GM19328 (cell line): ENCODE measurements around the gene PPFIBP1.
"Not testable (repeated sequence)": the region's sequence is repeated elsewhere in the genome, so short reads cannot be mapped to it uniquely, and the experiment has no call there.

Experiments
- ATAC-seq: cut with Tn5 transposase; IDR thresholded peaks from one replicate; pipeline ENCODE4 v1.9.1; 2021; ENCODE audit warnings: mild to moderate bottlenecking, moderate library complexity; ENCODE audit not compliant: unreplicated experiment

Gene PPFIBP1

GRCh38 chr12:27588776-27589175 is 64.8 kb downstream of the PPFIBP1 start:
- no peak for ATAC-seq

- no peak for ATAC-seq
Measured at GRCh38 chr12:27589419-27589818, 65.4 kb downstream of the PPFIBP1 start.

GRCh38 chr12:27591698-27592097 is 67.7 kb downstream of the PPFIBP1 start:
- not testable (repeated sequence) for ATAC-seq

GRCh38 chr12:27592548-27592947 is 68.5 kb downstream of the PPFIBP1 start:
- ATAC-seq, result no peak

GRCh38 chr12:27593266-27593665 is 69.3 kb downstream of the PPFIBP1 start:
- ATAC-seq, result no peak

- ATAC-seq, result no peak
Measured at GRCh38 chr12:27595231-27595642, 71.2 kb downstream of the PPFIBP1 start.

GRCh38 chr12:27598866-27599265 is 74.9 kb downstream of the PPFIBP1 start:
- not testable (repeated sequence) for ATAC-seq

GRCh38 chr12:27601056-27601828 is 77.2 kb downstream of the PPFIBP1 start:
- ATAC-seq, result not testable (repeated sequence)

- no peak for ATAC-seq
Measured at GRCh38 chr12:27602516-27602915, 78.5 kb downstream of the PPFIBP1 start.

- ATAC-seq, result no peak
Measured at GRCh38 chr12:27604431-27604830, 80.4 kb downstream of the PPFIBP1 start.

GRCh38 chr12:27606986-27607385 is 83.0 kb downstream of the PPFIBP1 start:
- no peak for ATAC-seq

GRCh38 chr12:27607591-27607990 is 83.6 kb downstream of the PPFIBP1 start:
- ATAC-seq, result no peak

GRCh38 chr12:27608890-27609289 is 84.9 kb downstream of the PPFIBP1 start:
- ATAC-seq, result no peak

GRCh38 chr12:27610374-27610773 is 86.4 kb downstream of the PPFIBP1 start:
- no peak for ATAC-seq

GRCh38 chr12:27614386-27614785 is 90.4 kb downstream of the PPFIBP1 start:
- ATAC-seq, result no peak

GRCh38 chr12:27614866-27615265 is 90.9 kb downstream of the PPFIBP1 start:
- no peak for ATAC-seq

GRCh38 chr12:27615331-27615891 is 91.4 kb downstream of the PPFIBP1 start:
- no peak for ATAC-seq

GRCh38 chr12:27616356-27617142 is 92.5 kb downstream of the PPFIBP1 start:
- no peak for ATAC-seq

GRCh38 chr12:27618836-27619235 is 94.8 kb downstream of the PPFIBP1 start:
- ATAC-seq, result no peak

- no peak for ATAC-seq
Measured at GRCh38 chr12:27619308-27619707, 95.3 kb downstream of the PPFIBP1 start.

GRCh38 chr12:27620121-27620520 is 96.1 kb downstream of the PPFIBP1 start:
- ATAC-seq, result no peak
